NCI-H1092 treated with DMSO at 0.1 percent for 48 hours (cell line): ENCODE results near the gene PLPPR5.

Experiments used
- DNase-seq: peaks from one replicate; lab custom pipeline; 2025; lab: John Stamatoyannopoulos, UW

PLPPR5 gene

GRCh38 chr1:98849969-98850636, 154.6 kb downstream of the PLPPR5 start:
- no peak for DNase-seq

GRCh38 chr1:98842241-98842640, 162.4 kb downstream of the PLPPR5 start:
- no peak for DNase-seq
